ENCODE data around the gene FDPS. TPM values are rescaled to one million over a fixed set of nuclear protein-coding genes. Genes with fewer than 3 reads are reported as not detected.
"Not testable (repeated sequence)": the region's sequence is repeated elsewhere in the genome, so short reads cannot be mapped to it uniquely, and the experiment has no call there.

The FDPS gene
- total and polyA plus RNA-seq, 2 experiments from 2014 or later = 167 to 565 TPM

GRCh38 chr1:155326020-155326526, 17.4 kb downstream of the FDPS start:
- DNase-seq (ENCODE audit: low read depth in 1 of 2, low spot score in 1 of 2) = no peak
- Histone ChIP-seq H3K27ac (no peak overlapping the region), H3K4me1 (ENCODE audit: low read depth) (peaks cover 8% of the 10 kb centered on the region), H3K4me3 (no peak overlapping the region), H3K27me3 (no peaks in the 10 kb centered on the region), H3K9me3 (ENCODE audit: low read depth) (no peaks in the 10 kb centered on the region), H3K36me3 (peaks cover 3% of the 10 kb centered on the region)
- TF ChIP-seq CTCF (IDR thresholded peaks at IDR 0.05; ENCODE audit: low read depth, low read length) = no peak

DNA sequence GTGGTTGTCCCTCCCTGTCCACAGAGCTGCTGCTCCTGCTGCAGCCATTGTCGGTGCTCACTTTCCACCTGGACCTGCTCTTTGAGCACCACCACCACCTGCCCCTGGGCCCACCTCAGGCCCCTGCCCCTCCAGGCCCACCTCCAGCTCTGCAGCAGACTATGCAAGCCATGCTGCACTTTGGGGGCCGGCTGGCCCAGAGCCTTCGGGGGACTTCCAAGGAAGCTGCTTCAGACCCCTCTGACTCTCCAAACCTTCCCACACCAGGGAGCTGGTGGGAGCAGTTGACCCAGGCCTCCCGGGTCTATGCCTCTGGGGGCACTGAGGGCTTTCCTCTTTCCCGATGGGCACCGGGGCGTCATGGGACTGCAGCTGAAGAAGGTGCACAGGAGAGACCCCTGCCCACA, 18.0 kb downstream of the FDPS start:
- no peak overlapping the region for H3K4me3 ChIP-seq
- DNase-seq (ENCODE audit: low read depth in 1 of 2, low spot score in 1 of 2) = no peak
- no peaks in the 10 kb centered on the region for H3K9me3 ChIP-seq (ENCODE audit: low read depth)
- H3K27ac ChIP-seq = no peak overlapping the region
- H3K4me1 ChIP-seq (ENCODE audit: low read depth) = peaks cover 8% of the 10 kb centered on the region
- no peak for TF ChIP-seq CTCF (IDR thresholded peaks at IDR 0.05; ENCODE audit: low read depth, low read length)
- peaks cover 3% of the 10 kb centered on the region for H3K36me3 ChIP-seq
- no peaks in the 10 kb centered on the region for H3K27me3 ChIP-seq

DNA sequence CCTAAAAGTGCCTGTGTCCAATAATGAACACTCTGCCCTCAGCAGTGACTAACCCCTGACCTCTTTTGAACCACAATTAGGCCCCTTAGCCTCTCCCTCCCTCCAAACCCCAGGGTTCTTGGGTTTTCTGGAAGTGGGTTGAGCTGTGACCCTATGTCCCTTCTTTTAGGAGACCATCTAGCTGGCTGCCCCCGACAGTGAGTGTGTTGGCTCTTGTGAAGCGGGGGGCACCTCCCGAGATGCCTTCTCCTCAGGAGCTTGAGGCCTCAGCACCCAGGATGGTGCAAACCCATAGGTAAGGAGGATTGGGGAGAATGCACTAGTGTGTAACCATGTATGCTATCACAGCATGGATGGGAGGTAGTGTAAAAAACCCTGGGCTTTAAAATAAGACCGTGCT, 19.3 kb downstream of the FDPS start:
- Histone ChIP-seq H3K27ac (no peak overlapping the region), H3K27me3 (no peaks in the 10 kb centered on the region), H3K4me1 (ENCODE audit: low read depth) (peaks cover 3% of the 10 kb centered on the region), H3K4me3 (no peak overlapping the region), H3K9me3 (ENCODE audit: low read depth) (no peaks in the 10 kb centered on the region), H3K36me3 (peaks cover 3% of the 10 kb centered on the region)
- no peak for TF ChIP-seq CTCF (IDR thresholded peaks at IDR 0.05; ENCODE audit: low read depth, low read length)
- DNase-seq (ENCODE audit: low read depth in 1 of 2, low spot score in 1 of 2) = no peak

GRCh38 chr1:155328856-155329255, 20.2 kb downstream of the FDPS start:
- not testable (repeated sequence) for H3K9me3 ChIP-seq (ENCODE audit: low read depth); DNase-seq (ENCODE audit: low read depth in 1 of 2, low spot score in 1 of 2); H3K27ac ChIP-seq; H3K27me3 ChIP-seq; H3K36me3 ChIP-seq; H3K4me3 ChIP-seq; H3K4me1 ChIP-seq (ENCODE audit: low read depth)

DNA sequence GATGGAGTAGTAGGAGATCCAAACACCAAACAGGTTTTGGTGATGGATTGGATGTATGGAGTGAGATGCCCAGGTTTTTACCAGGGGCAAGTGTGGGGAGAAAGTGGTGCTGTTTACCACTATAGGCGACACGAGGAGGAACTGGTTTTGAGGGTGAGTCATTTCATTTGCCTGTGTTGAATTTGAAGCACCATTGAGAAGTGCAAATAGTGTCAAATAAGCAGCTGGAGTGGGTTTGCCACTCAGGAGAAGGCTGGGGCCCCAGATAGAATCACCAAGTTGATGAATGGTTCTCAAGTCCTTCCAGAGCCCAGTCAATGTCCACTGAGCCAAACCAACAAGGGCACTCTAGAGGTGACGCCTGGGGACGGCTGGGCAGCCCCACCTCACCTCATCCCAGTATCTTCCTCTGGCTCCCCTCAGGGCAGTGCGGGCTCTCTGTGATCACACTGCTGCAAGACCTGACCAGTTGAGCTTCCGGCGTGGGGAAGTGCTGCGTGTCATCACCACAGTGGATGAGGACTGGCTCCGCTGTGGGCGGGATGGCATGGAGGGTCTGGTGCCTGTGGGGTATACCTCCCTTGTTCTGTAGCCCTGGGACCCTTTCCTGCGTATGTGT, 21.4 kb downstream of the FDPS start:
- DNase-seq (ENCODE audit: low read depth in 1 of 2, low spot score in 1 of 2) = no peak
- Histone ChIP-seq H3K36me3 (peaks cover 7% of the 10 kb centered on the region), H3K27me3 (no peaks in the 10 kb centered on the region), H3K9me3 (ENCODE audit: low read depth) (no peaks in the 10 kb centered on the region), H3K4me3 (no peak overlapping the region), H3K4me1 (ENCODE audit: low read depth) (peaks cover 3% of the 10 kb centered on the region), H3K27ac (no peak overlapping the region)
- no peak for TF ChIP-seq CTCF (IDR thresholded peaks at IDR 0.05; ENCODE audit: low read depth, low read length)

- DNase-seq (ENCODE audit: low read depth in 1 of 2, low spot score in 1 of 2) = no peak
- no peak for TF ChIP-seq CTCF (IDR thresholded peaks at IDR 0.05; ENCODE audit: low read depth, low read length)
- Histone ChIP-seq H3K4me1 (ENCODE audit: low read depth) (no peaks in the 10 kb centered on the region), H3K4me3 (no peak overlapping the region), H3K9me3 (ENCODE audit: low read depth) (no peaks in the 10 kb centered on the region), H3K27ac (no peak overlapping the region), H3K27me3 (no peaks in the 10 kb centered on the region), H3K36me3 (peaks cover 42% of the 10 kb centered on the region)
These were observed 26.3 kb downstream of the FDPS start for GRCh38 chr1:155334962-155335361.
